Measurements from ENCODE around the gene PRAMEF11.
"Not testable (repeated sequence)": the region's sequence is repeated elsewhere in the genome, so short reads cannot be mapped to it uniquely, and the experiment has no call there.

PRAMEF11 gene

GRCh38 chr1:12831310-12831709 is at the start of gene PRAMEF11:
Gene PRAMEF11, minus strand, starts transcription at chr1:12831410. Its CDS starts 2,621 bp downstream, at chr1:12828789.
- H3K36me3 Mint-ChIP-seq (ENCODE audit: low read depth); H3K27ac Mint-ChIP-seq; H3K27me3 Mint-ChIP-seq (ENCODE audit: low read depth); H3K4me3 Mint-ChIP-seq; H3K9me3 Mint-ChIP-seq; H3K4me1 Mint-ChIP-seq (ENCODE audit: low read depth): not testable (repeated sequence)

DNA sequence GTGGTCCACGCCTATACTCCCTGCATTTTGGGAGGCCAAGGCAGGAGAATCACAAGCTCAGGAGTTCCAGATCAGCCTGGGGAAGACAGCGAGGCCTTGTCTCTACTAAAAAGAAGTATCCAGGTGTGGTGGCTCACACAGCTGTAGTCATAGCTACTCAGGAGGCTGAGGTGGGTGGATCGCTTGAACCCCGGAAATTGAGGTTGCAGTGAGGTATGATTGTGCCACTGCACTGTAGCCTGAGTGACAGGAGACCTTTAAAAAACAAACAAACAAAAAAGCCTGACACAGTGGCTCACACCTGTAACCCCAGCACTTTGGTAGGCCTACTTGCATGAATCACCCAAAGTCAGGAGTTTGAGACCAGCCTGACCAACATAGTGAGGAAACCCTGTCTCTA is 47.2 kb upstream of the PRAMEF11 start:
- H3K36me3 Mint-ChIP-seq (ENCODE audit: low read depth); H3K4me1 Mint-ChIP-seq (ENCODE audit: low read depth); H3K27ac Mint-ChIP-seq; H3K27me3 Mint-ChIP-seq (ENCODE audit: low read depth); H3K4me3 Mint-ChIP-seq; H3K9me3 Mint-ChIP-seq: not testable (repeated sequence)

DNA sequence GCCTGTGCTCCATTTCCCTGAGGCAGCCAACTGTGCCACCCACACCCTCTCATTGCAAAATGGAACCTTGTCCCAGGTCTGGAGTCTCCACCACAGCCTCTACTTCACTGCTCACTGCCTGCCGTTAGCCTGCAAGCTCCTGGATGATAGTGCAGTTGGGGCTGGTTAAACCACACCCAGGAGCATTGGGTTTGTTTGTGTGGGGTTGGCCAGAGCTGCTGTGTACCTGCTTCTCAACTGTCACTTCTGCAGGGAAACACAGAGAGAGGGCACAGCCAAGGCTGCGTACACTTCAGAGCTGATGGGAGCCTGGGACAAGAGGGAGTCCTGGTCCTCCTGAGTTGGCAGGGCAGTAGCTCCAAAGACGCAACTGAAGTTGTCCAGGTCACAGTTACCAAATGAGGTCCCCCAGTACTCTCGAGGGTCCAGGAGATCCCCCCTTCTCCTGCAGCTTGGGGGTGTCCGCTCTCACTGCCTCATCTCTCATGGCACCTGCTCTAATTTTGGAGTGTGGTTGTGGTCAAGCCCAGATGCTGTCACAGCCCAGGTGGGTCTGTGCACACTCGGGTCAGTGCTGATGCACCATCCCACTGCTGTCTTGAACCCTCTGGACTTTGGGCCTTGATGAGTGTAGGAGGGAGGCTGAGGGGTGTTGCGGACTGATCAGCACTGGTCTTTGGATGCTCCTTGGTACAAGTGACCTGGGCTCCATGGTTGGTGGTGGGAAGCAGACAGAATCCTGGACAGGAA is 32.1 kb upstream of the PRAMEF11 start:
- H3K27ac Mint-ChIP-seq; H3K27me3 Mint-ChIP-seq (ENCODE audit: low read depth); H3K4me1 Mint-ChIP-seq (ENCODE audit: low read depth); H3K4me3 Mint-ChIP-seq; H3K9me3 Mint-ChIP-seq; H3K36me3 Mint-ChIP-seq (ENCODE audit: low read depth): not testable (repeated sequence)

- H3K36me3 Mint-ChIP-seq (ENCODE audit: low read depth); H3K4me3 Mint-ChIP-seq; H3K27me3 Mint-ChIP-seq (ENCODE audit: low read depth); H3K4me1 Mint-ChIP-seq (ENCODE audit: low read depth); H3K9me3 Mint-ChIP-seq; H3K27ac Mint-ChIP-seq: not testable (repeated sequence)
These were observed 25.6 kb upstream of the PRAMEF11 start, which contains the start of gene PRAMEF2 for GRCh38 chr1:12856786-12857185. Gene PRAMEF2, plus strand, starts transcription at chr1:12857086. Its CDS starts 1,924 bp downstream, at chr1:12859010.

DNA sequence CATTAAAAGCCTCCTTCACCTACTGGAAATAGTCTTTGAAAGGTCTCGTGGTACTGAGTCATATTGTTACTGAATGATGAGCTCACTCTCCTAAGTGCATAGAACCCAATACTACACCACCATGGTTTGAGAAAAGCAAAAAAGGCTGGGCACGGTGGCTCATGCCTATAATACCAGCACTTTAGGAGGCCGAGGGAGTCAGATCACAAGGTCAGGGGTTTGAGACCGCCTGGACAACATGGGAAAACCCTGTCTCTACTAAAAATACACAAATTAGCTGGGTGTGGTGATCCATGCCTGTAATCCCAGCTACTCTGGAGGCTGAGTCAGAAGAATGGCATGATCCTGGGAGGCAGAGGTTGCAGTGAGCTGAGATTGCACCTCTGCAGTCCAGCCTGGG is 20.6 kb upstream of the PRAMEF11 start:
- Mint-ChIP-seq H3K36me3 (ENCODE audit: low read depth) (no peaks in the 10 kb centered on the region), H3K9me3 (no peaks in the 10 kb centered on the region), H3K27ac (no peak overlapping the region), H3K27me3 (ENCODE audit: low read depth) (no peaks in the 10 kb centered on the region), H3K4me1 (ENCODE audit: low read depth) (no peaks in the 10 kb centered on the region), H3K4me3 (no peak overlapping the region)

GRCh38 chr1:12848620-12849019 is 17.4 kb upstream of the PRAMEF11 start, which contains the start of gene HNRNPCL1:
Gene HNRNPCL1, minus strand, starts transcription at chr1:12848720. Its CDS starts 431 bp downstream, at chr1:12848289.
- not testable (repeated sequence) for H3K9me3 Mint-ChIP-seq; H3K4me1 Mint-ChIP-seq (ENCODE audit: low read depth); H3K4me3 Mint-ChIP-seq; H3K36me3 Mint-ChIP-seq (ENCODE audit: low read depth); H3K27me3 Mint-ChIP-seq (ENCODE audit: low read depth); H3K27ac Mint-ChIP-seq

DNA sequence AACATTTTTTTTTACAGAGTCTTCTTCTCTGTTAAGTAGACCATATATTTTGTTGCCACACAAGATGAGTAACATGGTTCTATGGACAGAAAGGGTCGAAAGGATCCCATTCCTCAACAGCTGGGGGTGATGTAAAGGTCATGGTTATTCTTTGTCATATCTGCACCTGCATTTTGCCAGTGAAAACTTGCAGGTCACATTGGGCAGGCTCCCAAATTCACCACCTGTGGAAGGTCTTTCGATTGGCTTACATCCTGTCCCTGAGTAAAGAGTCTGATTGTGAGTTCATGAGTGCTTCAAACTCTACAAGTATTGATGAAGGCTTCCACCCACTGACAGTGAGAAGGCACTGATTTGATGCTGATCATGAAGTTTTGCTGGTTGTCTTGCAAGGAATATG is 2.0 kb upstream of the PRAMEF11 start:
- H3K9me3 Mint-ChIP-seq, result not testable (repeated sequence)

DNA sequence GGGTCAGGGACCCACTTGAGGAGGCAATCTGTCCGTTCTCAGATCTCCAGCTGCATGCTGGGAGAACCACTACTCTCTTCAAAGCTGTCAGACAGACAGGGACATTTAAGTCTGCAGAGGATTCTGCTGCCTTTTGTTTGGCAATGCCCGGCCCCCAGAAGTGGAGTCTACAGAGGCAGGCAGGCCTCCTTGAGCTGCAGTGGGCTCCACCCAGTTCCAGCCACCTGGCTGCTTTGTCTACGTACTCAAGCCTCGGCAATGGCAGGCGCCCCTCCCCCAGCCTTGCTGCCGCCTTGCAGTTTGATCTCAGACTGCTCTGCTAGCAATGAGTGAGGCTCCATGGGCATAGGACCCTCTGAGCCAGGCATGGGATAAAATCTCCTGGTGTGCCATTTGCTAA is 12.1 kb downstream of the PRAMEF11 start:
- H3K4me3 Mint-ChIP-seq; H3K9me3 Mint-ChIP-seq; H3K4me1 Mint-ChIP-seq (ENCODE audit: low read depth); H3K36me3 Mint-ChIP-seq (ENCODE audit: low read depth); H3K27ac Mint-ChIP-seq: not testable (repeated sequence)
- peaks cover 12% of the 10 kb centered on the region for H3K27me3 Mint-ChIP-seq (ENCODE audit: low read depth)

More for the DNA sequence above, 2.0 kb upstream of the PRAMEF11 start:
- H3K27me3 Mint-ChIP-seq (ENCODE audit: low read depth); H3K4me3 Mint-ChIP-seq; H3K36me3 Mint-ChIP-seq (ENCODE audit: low read depth); H3K27ac Mint-ChIP-seq; H3K4me1 Mint-ChIP-seq (ENCODE audit: low read depth): not testable (repeated sequence)

- Mint-ChIP-seq H3K4me1 (ENCODE audit: low read depth) (no peaks in the 10 kb centered on the region), H3K4me3 (no peak overlapping the region), H3K27ac (no peak overlapping the region), H3K36me3 (ENCODE audit: low read depth) (no peaks in the 10 kb centered on the region), H3K27me3 (ENCODE audit: low read depth) (peaks cover 5% of the 10 kb centered on the region), H3K9me3 (peaks cover 7% of the 10 kb centered on the region)
These were observed 19.8 kb downstream of the PRAMEF11 start for GRCh38 chr1:12811409-12811784.

DNA sequence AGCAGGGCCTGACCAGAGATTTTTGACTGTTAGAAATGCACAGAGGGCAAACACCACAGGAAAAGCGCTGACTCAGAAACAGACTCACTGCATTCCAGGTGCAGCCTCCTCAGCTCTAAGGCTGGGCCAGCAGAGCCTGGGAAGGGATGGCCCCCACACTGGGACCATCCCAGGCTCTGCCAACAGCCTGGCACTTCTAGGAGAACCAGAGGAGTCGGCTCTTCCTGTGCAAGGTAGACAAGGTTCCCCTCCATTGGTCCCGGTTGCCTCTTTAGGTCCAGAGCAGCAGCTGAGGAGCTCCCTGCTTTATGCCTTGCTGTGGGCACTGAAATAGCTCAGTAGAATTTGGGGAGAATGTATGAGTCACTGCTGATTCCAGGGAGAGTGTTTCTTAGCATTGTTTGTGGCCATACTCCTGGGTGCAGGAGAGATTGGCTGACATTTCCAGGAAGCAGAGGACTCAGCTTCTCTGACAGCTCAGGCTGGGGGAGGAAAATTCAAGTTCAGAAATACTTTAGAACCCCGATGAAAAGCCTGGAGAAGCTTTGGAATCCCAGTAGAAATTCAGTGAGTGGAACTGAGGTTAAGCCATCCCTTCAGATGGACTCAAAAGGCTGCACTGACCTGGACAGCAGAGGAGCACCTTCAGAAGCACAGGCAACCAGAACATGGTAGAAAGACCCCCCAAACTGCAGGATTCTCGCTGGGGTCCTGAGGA is 20.4 kb downstream of the PRAMEF11 start:
- no peaks in the 10 kb centered on the region for H3K4me1 Mint-ChIP-seq (ENCODE audit: low read depth)

GRCh38 chr1:12809933-12810332 is 21.3 kb downstream of the PRAMEF11 start:
- Mint-ChIP-seq H3K27ac (no peak overlapping the region), H3K4me3 (no peak overlapping the region), H3K4me1 (ENCODE audit: low read depth) (no peaks in the 10 kb centered on the region), H3K36me3 (ENCODE audit: low read depth) (no peaks in the 10 kb centered on the region), H3K9me3 (peaks cover 12% of the 10 kb centered on the region), H3K27me3 (ENCODE audit: low read depth) (peaks cover 10% of the 10 kb centered on the region)

More for the DNA sequence above, 20.4 kb downstream of the PRAMEF11 start:
- Mint-ChIP-seq H3K36me3 (ENCODE audit: low read depth) (no peaks in the 10 kb centered on the region), H3K9me3 (peaks cover 7% of the 10 kb centered on the region), H3K27me3 (ENCODE audit: low read depth) (peaks cover 5% of the 10 kb centered on the region), H3K27ac (no peak overlapping the region), H3K4me3 (no peak overlapping the region)

- H3K4me3 Mint-ChIP-seq, result no peak overlapping the region
- no peaks in the 10 kb centered on the region for H3K36me3 Mint-ChIP-seq (ENCODE audit: low read depth)
- H3K9me3 Mint-ChIP-seq, result peaks cover 3% of the 10 kb centered on the region
These were observed 31.5 kb downstream of the PRAMEF11 start for GRCh38 chr1:12799730-12800129.

DNA sequence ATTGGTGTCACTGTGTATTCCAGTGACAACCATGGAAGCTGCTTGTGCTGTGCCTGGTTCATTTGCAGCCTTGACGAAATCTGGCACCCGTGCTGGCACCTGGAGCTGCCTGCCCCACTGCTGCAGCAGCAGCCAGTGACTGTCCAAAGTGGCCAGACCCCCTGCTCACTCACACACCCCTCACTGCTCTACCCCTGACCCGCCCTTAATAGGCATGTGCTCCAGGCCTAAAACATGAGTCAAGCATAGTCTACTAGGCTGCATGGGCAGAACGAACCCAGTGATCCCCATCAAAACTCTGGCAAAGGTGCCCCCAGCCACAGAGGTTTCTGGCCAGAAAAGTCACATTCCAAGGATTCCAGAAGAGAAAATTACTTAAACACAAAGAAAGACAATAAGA is 32.3 kb downstream of the PRAMEF11 start:
- Mint-ChIP-seq H3K36me3 (ENCODE audit: low read depth) (no peaks in the 10 kb centered on the region), H3K9me3 (no peaks in the 10 kb centered on the region), H3K27me3 (ENCODE audit: low read depth) (peaks cover 4% of the 10 kb centered on the region), H3K4me1 (ENCODE audit: low read depth) (no peaks in the 10 kb centered on the region), H3K27ac (no peak overlapping the region), H3K4me3 (no peak overlapping the region)

More at GRCh38 chr1:12799730-12800129, 31.5 kb downstream of the PRAMEF11 start:
- no peak overlapping the region for H3K27ac Mint-ChIP-seq
- peaks cover 6% of the 10 kb centered on the region for H3K27me3 Mint-ChIP-seq (ENCODE audit: low read depth)
- no peaks in the 10 kb centered on the region for H3K4me1 Mint-ChIP-seq (ENCODE audit: low read depth)

DNA sequence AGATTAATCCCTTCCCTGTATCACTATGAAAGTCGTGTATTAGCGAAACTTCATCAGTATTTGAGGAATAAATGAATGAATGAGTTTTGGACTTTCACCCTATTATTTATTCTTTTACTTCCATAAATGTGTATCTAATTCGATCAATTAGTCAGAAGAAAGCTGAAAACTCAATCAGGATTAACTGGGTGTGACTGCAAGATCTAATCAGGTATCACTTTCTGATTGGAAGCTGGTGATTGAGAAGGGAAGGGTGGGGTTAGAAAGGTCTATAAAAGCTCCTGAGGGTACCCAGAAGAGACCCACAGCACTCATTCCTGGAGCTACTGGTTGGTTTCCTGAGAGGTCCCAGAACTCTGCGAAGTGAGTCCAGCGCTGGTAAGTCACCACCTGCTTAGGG is 40.1 kb downstream of the PRAMEF11 start, which contains the start of gene PRAMEF1:
Gene PRAMEF1, plus strand, starts transcription at position 301 of the 400 bp plus-strand sequence. CDS start 1,831 bp downstream, outside the sequence.
- H3K27me3 Mint-ChIP-seq (ENCODE audit: low read depth); H3K36me3 Mint-ChIP-seq (ENCODE audit: low read depth); H3K4me1 Mint-ChIP-seq (ENCODE audit: low read depth); H3K27ac Mint-ChIP-seq; H3K4me3 Mint-ChIP-seq; H3K9me3 Mint-ChIP-seq: not testable (repeated sequence)

DNA sequence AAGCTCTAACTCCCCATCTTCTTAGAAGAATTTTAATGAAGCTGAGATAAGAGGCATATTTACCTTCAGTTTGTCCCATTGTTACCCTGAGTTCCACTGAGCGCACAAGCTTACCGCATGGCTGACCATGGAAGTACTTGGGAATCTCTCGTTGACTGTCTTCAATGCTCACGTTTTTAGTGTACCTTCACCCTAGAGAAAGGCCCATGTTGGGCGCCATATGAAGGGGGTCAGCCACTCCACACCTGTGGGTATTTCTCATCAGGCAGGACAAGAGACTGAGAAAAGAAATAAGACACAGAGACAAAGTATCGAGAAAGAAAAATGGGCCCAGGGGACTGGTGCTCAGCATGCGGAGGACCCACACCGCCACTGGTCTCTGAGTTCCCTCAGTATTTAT is 46.5 kb downstream of the PRAMEF11 start:
- not testable (repeated sequence) for H3K27ac Mint-ChIP-seq; H3K27me3 Mint-ChIP-seq (ENCODE audit: low read depth); H3K4me3 Mint-ChIP-seq; H3K36me3 Mint-ChIP-seq (ENCODE audit: low read depth); H3K4me1 Mint-ChIP-seq (ENCODE audit: low read depth)
- H3K9me3 Mint-ChIP-seq, result peaks cover 19% of the 10 kb centered on the region

Data from T-helper 1 cell treated with Interleukin-12 subunit alpha and Interleukin-12 subunit beta and Interleukin-4 antibody, amounts not matched to agents 30 μg/mL and 1 μg/mL, for 36 hours (primary cell).